Ovary (tissue), 9 donors: Measurements from ENCODE around the gene TIMM10B. TPM values are rescaled to one million over a fixed set of nuclear protein-coding genes. Genes with fewer than 3 reads are reported as not detected.

Experiments used
- DNase-seq, 5 donors: peaks; one replicate each; pipeline ENCODE4 v3.0.0-alpha.2; 2019 to 2020
- H3K27ac ChIP-seq, 2 donors: fragments of 200-600 bp; one replicate each; pipeline versions ENCODE4 v1.5.1 to v1.8.0; 2019 to 2022
- H3K27me3 ChIP-seq: fragments of 200-600 bp; one replicate; pipeline ENCODE4 v1.8.0; 2022
- H3K36me3 ChIP-seq: fragments of 200-600 bp; sonication (generic); one replicate; pipeline ENCODE4 v1.5.1; 2019
- H3K4me1 ChIP-seq: one replicate; pipeline ENCODE4 v1.8.1; 2013; ENCODE audit warnings: mild to moderate bottlenecking, moderate library complexity; ENCODE audit not compliant: insufficient read depth
- H3K4me3 ChIP-seq: fragments of 200-600 bp; sonication (generic); one replicate; pipeline ENCODE4 v1.5.1; 2017
- H3K9me3 ChIP-seq, 2 donors: fragments of 200-600 bp in 1 of 2; sonication (generic) in 1 of 2; one replicate each; pipeline versions ENCODE4 v1.5.1 to v1.8.1; 2013 to 2019; ENCODE audit warnings: mild to moderate bottlenecking in 1 of 2, moderate library complexity in 1 of 2
- EP300 ChIP-seq: sonication (generic); formaldehyde crosslinking; IDR thresholded peaks from one replicate; pipeline ENCODE4 v1.6.1; 2017; ENCODE audit warnings: antibody characterized with exemption
- POLR2A ChIP-seq: fragments of 450-650 bp; IDR thresholded peaks from one replicate; pipeline ENCODE4 v1.6.1; 2017; ENCODE audit warnings: antibody characterized with exemption, mild to moderate bottlenecking, moderate library complexity
- WGBS, 3 donors: extraction: QIAGEN DNeasy Blood & Tissue Kit in 1 of 3; methylation state at CpG; one replicate each; pipeline versions ENCODE4 v1.1.5 to v1.1.7; 2013 to 2017; 5-methylcytosine and 5-hydroxymethylcytosine counted together
- intact Hi-C, 4 donors: fragments of 100-400 bp; cut with DNase I; formaldehyde crosslinking; loops; one replicate each; pipeline versions ENCODE4 v1.11.0 to v1.15.1; 2022 to 2023
- polyA plus RNA-seq, 2 donors: library from polyadenylated mRNA; stranded (reverse); fragments of 200-250 nt in 1 of 2; fragments of 350-450 nt in 1 of 2; fragmentation: Illumina TruSeq in 1 of 2; extraction: RNeasy Lipid Tissue Mini Kit (QIAGEN cat#74804) in 1 of 2; gene quantifications; one replicate each; pipeline ENCODE4 v1.2.3, GENCODE V29; 2013 to 2014
- total RNA-seq, 7 donors: library from RNA; depleted of rRNA in 2 of 7; stranded (reverse); fragments of >200 nt in 2 of 7; fragmentation: NEBNext Ultra II Directional in 3 of 7; extraction: Animal tissue kit (Norgen Biotek cat#: 25700) in 3 of 7; gene quantifications; one replicate each; pipeline versions ENCODE4 v1.1.0 to v1.2.4, GENCODE V29; 2016 to 2023
- TF ChIP-seq, protein P1 (sequence below), 3 donors: fragments of 450-650 bp in 2 of 3; fragments of 200-600 bp in 1 of 3; IDR thresholded peaks; one replicate each; pipeline versions ENCODE4 v1.5.1 to v1.8.0; 2016 to 2022; ENCODE audit warnings: antibody characterized with exemption in 3 of 3, mild to moderate bottlenecking in 1 of 3
- donor health status: DM: no; HTN: no; CAD: no; lungs with moderate emphysema.
- donor health status: DM: no; HTN: no; CAD: no.
- donor health status: Bipolar disorder and iron deficiency.
- donor health status: DM: yes; HTN: yes; CAD: no.
- donor health status: DM: no; HTN: no; CAD: no.
- donor health status: DM: yes; HTN: yes; CAD: no.

TIMM10B gene
- total and polyA plus RNA-seq, 9 donors: 19.4 to 64.7 (median 38.4) TPM

DNA sequence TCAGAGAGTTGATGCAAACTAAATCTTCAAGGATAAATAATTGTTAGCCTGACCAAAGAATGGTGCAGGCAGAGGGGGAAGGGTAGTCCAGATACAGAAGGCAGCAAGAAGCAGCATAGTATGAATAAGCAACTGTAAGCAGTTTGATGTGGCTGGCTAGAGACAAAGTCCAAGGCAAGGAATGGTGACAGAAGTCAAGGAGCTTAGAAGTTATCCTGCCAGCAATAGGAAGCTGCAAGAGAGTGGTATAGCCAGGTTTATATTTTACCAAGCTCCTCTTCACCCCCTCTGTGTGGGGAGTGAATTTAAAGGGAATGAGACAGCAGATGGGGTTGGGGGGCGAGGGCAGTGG is 22.2 kb upstream of the TIMM10B start:
- H3K27me3 ChIP-seq: no peaks in the 10 kb centered on the region
- intact Hi-C loops: no loop called here
- TF ChIP-seq EP300 (no peak), POLR2A (no peak)
- TF ChIP-seq, protein P1, sequence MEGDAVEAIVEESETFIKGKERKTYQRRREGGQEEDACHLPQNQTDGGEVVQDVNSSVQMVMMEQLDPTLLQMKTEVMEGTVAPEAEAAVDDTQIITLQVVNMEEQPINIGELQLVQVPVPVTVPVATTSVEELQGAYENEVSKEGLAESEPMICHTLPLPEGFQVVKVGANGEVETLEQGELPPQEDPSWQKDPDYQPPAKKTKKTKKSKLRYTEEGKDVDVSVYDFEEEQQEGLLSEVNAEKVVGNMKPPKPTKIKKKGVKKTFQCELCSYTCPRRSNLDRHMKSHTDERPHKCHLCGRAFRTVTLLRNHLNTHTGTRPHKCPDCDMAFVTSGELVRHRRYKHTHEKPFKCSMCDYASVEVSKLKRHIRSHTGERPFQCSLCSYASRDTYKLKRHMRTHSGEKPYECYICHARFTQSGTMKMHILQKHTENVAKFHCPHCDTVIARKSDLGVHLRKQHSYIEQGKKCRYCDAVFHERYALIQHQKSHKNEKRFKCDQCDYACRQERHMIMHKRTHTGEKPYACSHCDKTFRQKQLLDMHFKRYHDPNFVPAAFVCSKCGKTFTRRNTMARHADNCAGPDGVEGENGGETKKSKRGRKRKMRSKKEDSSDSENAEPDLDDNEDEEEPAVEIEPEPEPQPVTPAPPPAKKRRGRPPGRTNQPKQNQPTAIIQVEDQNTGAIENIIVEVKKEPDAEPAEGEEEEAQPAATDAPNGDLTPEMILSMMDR (IDR thresholded peaks at IDR 0.05): no peak
- H3K27ac ChIP-seq: no peak overlapping the region
- H3K9me3 ChIP-seq: no peaks in the 10 kb centered on the region
- WGBS, 3 donors: 89 to 96% (median 90%) methylated on average over 1 of the region's 1 CpG
- H3K36me3 ChIP-seq: no peaks in the 10 kb centered on the region
- H3K4me1 ChIP-seq: no peaks in the 10 kb centered on the region
- no peak overlapping the region for H3K4me3 ChIP-seq
- no peak for DNase-seq

DNA sequence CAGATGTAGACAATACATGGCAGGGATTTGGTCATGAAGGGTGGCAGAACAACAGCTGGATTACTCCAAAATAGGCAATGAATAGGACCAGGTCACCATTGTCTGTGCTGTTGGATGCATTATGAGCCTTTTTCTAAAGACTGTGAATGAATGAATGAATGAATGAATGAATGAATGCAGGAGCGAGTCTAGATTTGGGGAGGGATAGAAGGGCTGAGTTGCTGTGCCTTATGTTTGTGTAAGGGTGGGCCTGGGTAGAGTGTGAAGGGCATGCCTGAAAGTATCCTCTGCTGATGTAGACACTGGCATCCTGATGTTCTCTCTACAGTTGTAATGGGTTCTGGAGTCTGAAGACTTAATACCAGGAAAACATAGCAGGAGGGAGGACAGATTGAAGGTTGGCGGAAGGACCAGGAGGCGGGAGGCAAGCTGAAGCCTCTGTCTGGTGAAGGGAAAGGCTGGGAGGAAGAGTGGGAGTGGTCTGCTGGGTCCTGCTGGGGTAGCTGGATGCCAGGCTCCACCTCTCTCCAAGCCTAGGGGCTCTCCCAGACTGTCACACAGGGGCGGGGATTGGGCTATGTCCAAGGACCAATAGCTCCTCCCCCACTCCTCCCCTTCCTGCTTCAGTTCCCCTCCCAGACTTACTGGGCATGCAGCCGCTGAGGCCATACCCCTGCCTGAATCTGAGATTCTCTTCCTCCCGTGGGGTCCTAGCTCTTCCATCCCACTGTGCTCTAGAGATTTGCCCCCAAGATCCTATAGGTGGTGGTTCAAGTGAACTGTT is 12.4 kb upstream of the TIMM10B start:
- H3K4me3 ChIP-seq: no peak overlapping the region

DNA sequence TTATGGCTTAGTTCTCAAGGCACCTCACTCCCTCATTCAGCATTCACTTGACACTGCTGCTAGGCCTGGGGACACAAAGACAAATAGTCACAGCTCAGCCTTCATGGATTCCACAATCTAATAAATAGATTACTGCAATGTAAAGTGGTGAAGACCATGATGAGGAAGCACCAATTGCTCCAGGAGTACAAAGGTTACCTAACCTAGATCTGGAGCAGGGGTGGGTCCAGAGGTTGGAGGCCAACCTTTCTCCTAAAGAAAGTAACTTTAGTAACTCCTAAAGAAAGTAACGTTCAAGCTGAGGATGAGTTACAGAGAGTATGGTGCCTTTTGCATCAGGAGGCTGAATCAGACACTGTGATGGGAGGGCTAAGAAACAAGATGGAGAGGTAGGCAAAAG is 11.7 kb upstream of the TIMM10B start:
- intact Hi-C loops: no loop called here
- H3K4me1 ChIP-seq: peaks cover 7% of the 10 kb centered on the region
- 91 to 97% (median 91%) methylated on average over 1 of the region's 1 CpG for WGBS, 3 donors

More for the DNA sequence above, 12.4 kb upstream of the TIMM10B start:
- Histone ChIP-seq H3K27me3 (no peaks in the 10 kb centered on the region), H3K27ac (peak overlapping the region in 1 of 2 donors; percentile 54), H3K9me3 (no peaks in the 10 kb centered on the region), H3K36me3 (no peaks in the 10 kb centered on the region), H3K4me1 (peaks cover 7% of the 10 kb centered on the region)
- TF ChIP-seq POLR2A: no peak
- TF ChIP-seq EP300: no peak
- TF ChIP-seq, protein P1 (IDR thresholded peaks at IDR 0.05): no peak
- intact Hi-C loops: no loop called here
- DNase-seq: peak; percentile 82 to 94 (median 91)
- WGBS, 3 donors: 18 to 26% (median 22%) methylated on average over 6 of the region's 6 CpGs

DNA sequence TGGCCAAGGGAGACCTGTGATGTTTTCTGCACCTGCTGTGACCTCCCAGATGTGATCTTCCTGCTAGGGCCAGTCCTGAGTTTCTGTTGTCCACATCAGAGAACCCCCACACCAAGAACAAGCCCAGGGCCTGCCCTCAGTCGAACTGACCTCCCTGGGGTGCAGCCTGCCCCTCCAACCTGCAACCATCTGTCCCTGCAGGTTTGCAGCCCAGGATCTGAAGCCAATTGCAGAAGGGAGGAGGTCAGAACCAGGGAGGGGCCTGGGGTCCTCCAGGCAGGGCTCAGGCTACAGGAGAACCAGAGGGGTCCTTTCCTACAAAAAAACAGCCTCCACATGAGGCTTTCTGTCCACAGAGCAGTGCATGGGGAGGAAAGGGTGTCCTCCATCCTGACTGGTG is 8.4 kb upstream of the TIMM10B start:
- peaks cover 7% of the 10 kb centered on the region for H3K4me1 ChIP-seq
- intact Hi-C loops: loop anchor here in 2 of 4 donors (10.0 kb wide), 2 partner anchors 132 to 238 kb away; partner anchors contain the start of genes CNGA4 (in 1 of the 2), FHIP1B (in 1 of the 2), ILK (in 1 of the 2) and RRP8 (in 1 of the 2)

More for the DNA sequence above, 11.7 kb upstream of the TIMM10B start:
- no peak for TF ChIP-seq POLR2A
- TF ChIP-seq, protein P1 (IDR thresholded peaks at IDR 0.05): no peak
- no peak for TF ChIP-seq EP300
- Histone ChIP-seq H3K9me3 (no peaks in the 10 kb centered on the region), H3K36me3 (no peaks in the 10 kb centered on the region), H3K4me3 (no peak overlapping the region), H3K27ac (peak overlapping the region in 1 of 2 donors; percentile 54), H3K27me3 (no peaks in the 10 kb centered on the region)
- no peak for DNase-seq

More for the DNA sequence above, 8.4 kb upstream of the TIMM10B start:
- Histone ChIP-seq H3K9me3 (no peaks in the 10 kb centered on the region), H3K27ac (no peak overlapping the region), H3K27me3 (no peaks in the 10 kb centered on the region), H3K36me3 (no peaks in the 10 kb centered on the region), H3K4me3 (peak overlapping the region; percentile 68)
- peak in 1 of 5 donors; percentile 35 for DNase-seq
- WGBS, 3 donors: 11 to 25% (median 25%) methylated on average over 1 of the region's 1 CpG
- TF ChIP-seq EP300 (no peak), POLR2A (no peak)
- TF ChIP-seq, protein P1 (IDR thresholded peaks at IDR 0.05): no peak
